Ammon's horn (tissue), 1 donor: ENCODE results near the gene ELMO1.

Experiments used
- DNase-seq: peaks from one replicate; pipeline ENCODE4 v3.0.0-alpha.2; 2016; ENCODE audit warnings: low spot score

ELMO1 gene

GRCh38 chr7:37368540-37368939 lies 80.1 kb downstream of the ELMO1 start:
- DNase-seq: no peak

GRCh38 chr7:37367010-37367409 lies 81.7 kb downstream of the ELMO1 start:
- no peak for DNase-seq

- no peak for DNase-seq
These were observed 82.2 kb downstream of the ELMO1 start for GRCh38 chr7:37366445-37366844.

GRCh38 chr7:37365405-37365804 lies 83.3 kb downstream of the ELMO1 start:
- no peak for DNase-seq

- DNase-seq: no peak
These were observed 83.8 kb downstream of the ELMO1 start for GRCh38 chr7:37364856-37365255.

- no peak for DNase-seq
These were observed 84.8 kb downstream of the ELMO1 start for GRCh38 chr7:37363536-37364491.

- no peak for DNase-seq
These were observed 85.9 kb downstream of the ELMO1 start for GRCh38 chr7:37362802-37363201.

GRCh38 chr7:37360484-37360883 lies 88.2 kb downstream of the ELMO1 start:
- no peak for DNase-seq

GRCh38 chr7:37359662-37360444 lies 88.8 kb downstream of the ELMO1 start:
- DNase-seq: no peak

- no peak for DNase-seq
These were observed 89.5 kb downstream of the ELMO1 start for GRCh38 chr7:37359180-37359579.

- no peak for DNase-seq
These were observed 91.0 kb downstream of the ELMO1 start for GRCh38 chr7:37357637-37357996.

- DNase-seq: no peak
These were observed 91.6 kb downstream of the ELMO1 start for GRCh38 chr7:37356911-37357636.

- peak; percentile 78 for DNase-seq
These were observed 94.0 kb downstream of the ELMO1 start for GRCh38 chr7:37354656-37355131.

- DNase-seq: no peak
These were observed 94.6 kb downstream of the ELMO1 start for GRCh38 chr7:37353949-37354655.

- DNase-seq: no peak
These were observed 95.4 kb downstream of the ELMO1 start for GRCh38 chr7:37352974-37353948.

GRCh38 chr7:37352251-37352880 lies 96.3 kb downstream of the ELMO1 start:
- no peak for DNase-seq

GRCh38 chr7:37351716-37352115 lies 96.9 kb downstream of the ELMO1 start:
- no peak for DNase-seq

GRCh38 chr7:37349979-37350590 lies 98.6 kb downstream of the ELMO1 start:
- DNase-seq: peak; percentile 47

- no peak for DNase-seq
These were observed 99.7 kb downstream of the ELMO1 start for GRCh38 chr7:37348982-37349381.
